Heart right ventricle (tissue), 16 donors: ENCODE results near the gene FBLN2. TPM values are rescaled to one million over a fixed set of nuclear protein-coding genes. Genes with fewer than 3 reads are reported as not detected.

Experiments
- ATAC-seq, 8 donors: fragments of 200-7000 bp; cut with Tn5 transposase; one replicate each; pipeline ENCODE4 v1.9.1; 2020; ENCODE audit warnings: mild to moderate bottlenecking in 8 of 8, moderate library complexity in 8 of 8, moderate number of reproducible peaks in 1 of 8
- DNase-seq, 2 donors: peaks; one replicate each; pipeline ENCODE4 v3.0.0-alpha.2; 2020
- H3K27ac ChIP-seq, 10 donors: fragments of 200-600 bp; sonication (generic) in 2 of 10; one replicate each; pipeline versions ENCODE4 v1.5.0 to v1.8.0; 2020 to 2022; ENCODE audit warnings: mild to moderate bottlenecking in 3 of 10
- H3K27me3 ChIP-seq, 7 donors: fragments of 200-600 bp; one replicate each; pipeline ENCODE4 v1.8.0; 2021 to 2022; ENCODE audit warnings: mild to moderate bottlenecking in 2 of 7
- H3K36me3 ChIP-seq, 9 donors: fragments of 200-600 bp; sonication (generic) in 1 of 9; one replicate each; pipeline versions ENCODE4 v1.5.0 to v1.8.0; 2020 to 2022; ENCODE audit warnings: mild to moderate bottlenecking in 2 of 9
- H3K4me1 ChIP-seq, 9 donors: fragments of 200-600 bp; sonication (generic) in 1 of 9; one replicate each; pipeline versions ENCODE4 v1.5.0 to v1.8.0; 2020 to 2022; ENCODE audit warnings: mild to moderate bottlenecking in 4 of 9
- H3K4me3 ChIP-seq, 10 donors: fragments of 200-600 bp; sonication (generic) in 2 of 10; one replicate each; pipeline versions ENCODE4 v1.5.0 to v1.8.0; 2020 to 2022; ENCODE audit warnings: mild to moderate bottlenecking in 7 of 10, moderate library complexity in 2 of 10
- H3K9me3 ChIP-seq, 11 donors: fragments of 200-600 bp in 10 of 11; sonication (generic) in 2 of 11; one replicate each; pipeline versions ENCODE4 v1.5.0 to v1.8.0; 2013 to 2022; ENCODE audit warnings: mild to moderate bottlenecking in 2 of 11, control low read depth in 1 of 11, moderate library complexity in 1 of 11
- WGBS, 2 donors: extraction: QIAGEN DNeasy Blood & Tissue Kit; methylation state at CpG; one replicate each; pipeline ENCODE4 v1.1.7; 2013; ENCODE audit warnings: inconsistent platforms in 1 of 2; 5-methylcytosine and 5-hydroxymethylcytosine counted together
- intact Hi-C, 10 donors: fragments of 100-400 bp; cut with DNase I; formaldehyde crosslinking; loops; one replicate each; pipeline versions ENCODE4 v1.11.1 to v1.14.2; 2022
- polyA plus RNA-seq, 2 donors: library from polyadenylated mRNA; stranded (reverse); fragments of 200-250 nt; gene quantifications; one replicate each; pipeline ENCODE4 v1.2.3, GENCODE V29; 2013
- total RNA-seq, 10 donors: library from RNA; stranded (reverse); fragmentation: NEBNext Ultra II Directional in 3 of 10; extraction: Animal tissue kit (Norgen Biotek cat#: 25700) in 3 of 10; gene quantifications; one replicate each; pipeline versions ENCODE4 v1.2.1 to v1.2.4, GENCODE V29; 2021 to 2023
- TF ChIP-seq, protein P1 (sequence below), 9 donors: fragments of 200-600 bp; sonication (generic) in 2 of 9; IDR thresholded peaks; one replicate each; pipeline versions ENCODE4 v1.5.0 to v1.8.0; 2021 to 2022; ENCODE audit warnings: antibody characterized with exemption in 9 of 9, mild to moderate bottlenecking in 5 of 9, moderate library complexity in 1 of 9
- donor health status: Arrhythmogenic right ventricular cardiomyopathy.
- donor health status: ischemic (EF 13 %, LVEDD 7.1; RV severe dilation, severe dysfunction).
- donor health status: healthy with polysubstance abuse.
- donor health status: DM: no; HTN: yes; CAD: no.
- donor health status: DM: no; HTN: no; CAD: no.
- donor health status: ischemic (EF 25% LVEDD 6.9; RV normal size, moderate dysfunction).
- donor health status: ischemic (EF 25% LVEDD 5.7; RV mildly dilated, moderate dysfunction).
- donor health status: healthy.
- donor health status: DM: yes; HTN: yes; CAD: no.
- donor health status: Ischemic cardiomyopathy.
- donor health status: ischemic (EF 35%, LVEDD 5.7; RV mildly dilated, moderate dysfunction).
- donor health status: nonischemic (EF 11% LVEDD 7.7; RV severe dilation, severe dysfunction).
- donor health status: DM: yes; HTN: yes; CAD: no.
- donor health status: PGD.
- donor health status: ischemic (EF 29% LVEDD 5.4; RV normal size, mild dysfunction).
- donor health status: nonischemic (EF 23%, LVEDD 6.1; RV moderate dilation, normal function).

The FBLN2 gene
- total and polyA plus RNA-seq, 12 donors = 20.7 to 78.9 (median 47.0) TPM

DNA sequence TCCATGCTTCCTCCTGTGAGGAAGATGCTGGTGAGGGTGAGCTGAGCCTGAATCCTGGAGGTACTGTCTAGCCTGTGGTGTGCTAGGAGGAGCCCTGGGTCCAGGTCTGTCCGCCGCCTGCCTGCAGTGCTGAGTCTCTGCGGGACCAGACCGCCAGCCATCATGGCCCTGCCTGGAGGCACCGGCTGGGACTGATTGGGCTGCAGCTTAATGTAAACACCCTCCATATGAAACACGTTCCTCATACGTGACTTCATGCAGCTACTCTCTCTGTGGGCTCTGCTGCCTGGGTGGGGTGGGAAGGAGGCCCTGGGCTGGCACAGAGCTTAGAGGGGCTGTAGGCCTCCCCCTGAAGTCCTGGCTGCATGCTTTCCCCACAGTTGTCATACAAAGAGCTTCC, 67.4 kb downstream of the FBLN2 start:
- WGBS, 2 donors = 88 to 91% methylated on average over 7 of the region's 7 CpGs
- no peak overlapping the region for H3K27ac ChIP-seq
- peaks cover 0 to 7% (median 0%) of the 10 kb centered on the region in 11 donors for H3K9me3 ChIP-seq
- ATAC-seq (no peak), DNase-seq (no peak)
- H3K36me3 ChIP-seq = peaks cover 0 to 63% (median 0%) of the 10 kb centered on the region in 9 donors
- no peaks in the 10 kb centered on the region for H3K27me3 ChIP-seq
- no peaks in the 10 kb centered on the region for H3K4me1 ChIP-seq
- TF ChIP-seq, protein P1, sequence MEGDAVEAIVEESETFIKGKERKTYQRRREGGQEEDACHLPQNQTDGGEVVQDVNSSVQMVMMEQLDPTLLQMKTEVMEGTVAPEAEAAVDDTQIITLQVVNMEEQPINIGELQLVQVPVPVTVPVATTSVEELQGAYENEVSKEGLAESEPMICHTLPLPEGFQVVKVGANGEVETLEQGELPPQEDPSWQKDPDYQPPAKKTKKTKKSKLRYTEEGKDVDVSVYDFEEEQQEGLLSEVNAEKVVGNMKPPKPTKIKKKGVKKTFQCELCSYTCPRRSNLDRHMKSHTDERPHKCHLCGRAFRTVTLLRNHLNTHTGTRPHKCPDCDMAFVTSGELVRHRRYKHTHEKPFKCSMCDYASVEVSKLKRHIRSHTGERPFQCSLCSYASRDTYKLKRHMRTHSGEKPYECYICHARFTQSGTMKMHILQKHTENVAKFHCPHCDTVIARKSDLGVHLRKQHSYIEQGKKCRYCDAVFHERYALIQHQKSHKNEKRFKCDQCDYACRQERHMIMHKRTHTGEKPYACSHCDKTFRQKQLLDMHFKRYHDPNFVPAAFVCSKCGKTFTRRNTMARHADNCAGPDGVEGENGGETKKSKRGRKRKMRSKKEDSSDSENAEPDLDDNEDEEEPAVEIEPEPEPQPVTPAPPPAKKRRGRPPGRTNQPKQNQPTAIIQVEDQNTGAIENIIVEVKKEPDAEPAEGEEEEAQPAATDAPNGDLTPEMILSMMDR (IDR thresholded peaks at IDR 0.05) = no peak
- intact Hi-C loops = no loop called here
- no peak overlapping the region for H3K4me3 ChIP-seq

DNA sequence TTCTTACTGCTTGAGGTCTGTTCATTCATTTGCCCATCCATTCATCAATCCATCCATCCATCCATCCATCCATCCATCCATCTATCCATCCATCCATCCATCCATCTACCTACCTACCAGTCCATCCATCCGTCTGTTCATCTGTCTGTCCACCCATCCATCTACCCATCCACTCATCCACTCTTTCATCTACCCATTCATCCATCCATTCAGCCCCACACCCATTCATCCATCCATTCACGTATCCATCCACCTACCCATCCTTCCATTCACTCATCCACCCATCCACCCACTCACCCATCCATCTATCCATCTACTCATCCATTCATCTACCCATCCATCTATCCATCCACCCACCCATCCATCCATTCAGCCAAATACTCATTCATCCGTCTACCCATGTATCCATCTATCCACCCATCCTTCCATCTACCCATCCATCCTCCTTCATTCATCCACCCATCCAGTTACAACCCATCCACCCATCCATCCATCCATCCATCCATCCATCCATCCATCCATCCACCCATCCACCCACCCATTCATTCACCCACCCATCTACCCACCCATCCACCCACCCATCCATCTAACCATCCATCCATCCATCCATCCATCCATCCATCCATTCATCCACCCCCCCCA, 68.3 kb downstream of the FBLN2 start:
- Histone ChIP-seq H3K27me3 (no peaks in the 10 kb centered on the region), H3K36me3 (peaks cover 0 to 67% (median 0%) of the 10 kb centered on the region in 9 donors), H3K9me3 (peaks cover 0 to 7% (median 0%) of the 10 kb centered on the region in 11 donors), H3K4me1 (no peaks in the 10 kb centered on the region), H3K27ac (no peak overlapping the region), H3K4me3 (no peak overlapping the region)
- 94 to 96% methylated on average over 3 of the region's 3 CpGs for WGBS, 2 donors
- ATAC-seq = no peak
- no peak for DNase-seq
- TF ChIP-seq, protein P1 (IDR thresholded peaks at IDR 0.05) = no peak
- intact Hi-C loops = no loop called here

DNA sequence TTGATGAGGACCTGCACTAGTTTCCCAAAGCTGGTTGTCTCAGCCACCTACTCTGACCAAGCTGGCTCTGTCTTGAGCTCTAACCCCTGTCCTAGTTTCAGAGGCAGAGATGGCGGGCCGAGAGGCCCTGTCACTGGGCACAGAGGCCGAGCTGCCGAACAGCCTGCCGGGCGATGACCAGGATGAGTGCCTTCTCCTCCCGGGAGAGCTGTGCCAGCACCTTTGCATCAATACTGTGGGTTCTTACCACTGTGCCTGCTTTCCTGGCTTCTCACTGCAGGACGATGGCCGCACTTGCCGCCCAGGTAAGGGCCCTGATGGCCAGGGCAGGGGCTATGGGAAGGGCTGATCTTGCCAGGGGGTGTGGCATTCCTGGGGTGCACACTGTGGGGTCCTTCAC, 69.1 kb downstream of the FBLN2 start:
- DNase-seq = no peak
- no peak overlapping the region for H3K4me3 ChIP-seq
- H3K36me3 ChIP-seq = peaks cover 0 to 73% (median 0%) of the 10 kb centered on the region in 9 donors
- no peaks in the 10 kb centered on the region for H3K4me1 ChIP-seq
- intact Hi-C loops = no loop called here
- H3K27ac ChIP-seq = no peak overlapping the region
- peaks cover 0 to 6% (median 0%) of the 10 kb centered on the region in 11 donors for H3K9me3 ChIP-seq
- TF ChIP-seq, protein P1 (IDR thresholded peaks at IDR 0.05) = no peak
- WGBS, 2 donors = 91 to 98% methylated on average over 10 of the region's 10 CpGs
- no peak for ATAC-seq
- H3K27me3 ChIP-seq = no peaks in the 10 kb centered on the region

DNA sequence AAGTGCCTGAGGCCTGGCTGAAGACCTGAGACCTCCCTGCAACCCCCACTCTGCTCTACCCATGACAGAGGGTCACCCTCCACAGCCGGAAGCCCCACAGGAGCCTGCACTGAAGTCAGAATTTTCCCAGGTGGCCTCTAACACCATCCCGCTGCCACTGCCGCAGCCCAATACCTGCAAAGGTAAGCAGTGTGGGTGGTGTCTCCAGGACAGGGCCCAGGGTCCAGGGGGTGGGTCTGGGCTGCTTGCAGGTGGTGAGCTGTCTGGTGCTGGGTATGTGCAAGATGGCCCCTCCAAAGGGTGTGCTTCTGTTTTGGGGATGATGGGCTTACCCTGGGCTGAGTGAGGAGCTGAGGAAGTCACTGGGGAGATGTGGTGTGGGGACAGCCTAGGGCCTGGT, 69.9 kb downstream of the FBLN2 start:
- Histone ChIP-seq H3K27me3 (no peaks in the 10 kb centered on the region), H3K27ac (no peak overlapping the region), H3K4me1 (no peaks in the 10 kb centered on the region), H3K9me3 (no peaks in the 10 kb centered on the region), H3K36me3 (peaks cover 0 to 80% (median 0%) of the 10 kb centered on the region in 9 donors), H3K4me3 (no peak overlapping the region)
- intact Hi-C loops = no loop called here
- TF ChIP-seq, protein P1 (IDR thresholded peaks at IDR 0.05) = no peak
- ATAC-seq (no peak), DNase-seq (no peak)
- 96% methylated on average over 3 of the region's 3 CpGs for WGBS, 2 donors
